Cardiac muscle cell (in vitro differentiated cells and primary cell): ENCODE results near the gene UCKL1. TPM values are rescaled to one million over a fixed set of nuclear protein-coding genes. Genes with fewer than 3 reads are reported as not detected.

Experiments used
- DNase-seq, 2 donors: peaks; one replicate each; pipeline versions ENCODE4 v3.0.0 to v3.0.0-alpha.2; 2010 to 2017; ENCODE audit warnings: low read depth in 1 of 2, low spot score in 1 of 2
- H3K27ac ChIP-seq: fragments of 200-600 bp; sonication (generic); 2 replicates; pipeline ENCODE4 v1.5.1; 2016
- H3K27me3 ChIP-seq: fragments of 200-600 bp; sonication (generic); 2 replicates; pipeline ENCODE4 v1.6.0; 2016; ENCODE audit warnings: control low read depth
- H3K36me3 ChIP-seq: fragments of 200-600 bp; sonication (generic); 2 replicates; pipeline ENCODE4 v1.5.1; 2016; ENCODE audit warnings: control low read depth
- H3K4me1 ChIP-seq: fragments of 200-600 bp; sonication (generic); 2 replicates; pipeline ENCODE4 v1.8.1; 2017; ENCODE audit warnings: low read depth, mild to moderate bottlenecking, mixed run types
- H3K4me3 ChIP-seq: fragments of 200-600 bp; sonication (generic); 2 replicates; pipeline ENCODE4 v1.5.1; 2016; ENCODE audit warnings: mild to moderate bottlenecking
- H3K9me3 ChIP-seq: fragments of 200-600 bp; sonication (generic); 2 replicates; pipeline ENCODE4 v1.5.1; 2017; ENCODE audit warnings: low read depth, mild to moderate bottlenecking, control low read depth
- CTCF ChIP-seq: IDR thresholded peaks from 2 replicates; pipeline ENCODE4 v1.5.1; 2012; ENCODE audit warnings: low read depth, mild to moderate bottlenecking, low read length
- polyA plus RNA-seq: library from polyadenylated mRNA; unstranded; fragments of >200 nt; fragmentation: Nextera tagmentation; extraction: Ambion mirVana; gene quantifications from 2 replicates; pipeline ENCODE4 v1.2.1, GENCODE V29; 2016
- total RNA-seq: library from RNA; depleted of rRNA; stranded (reverse); fragments of >200 nt; gene quantifications from 2 replicates; pipeline ENCODE4 v1.2.3, GENCODE V29; 2016

The UCKL1 gene
- total and polyA plus RNA-seq, 2 experiments from 2014 or later = 53.5 to 84.2 TPM

- no peak for TF ChIP-seq CTCF
- Histone ChIP-seq H3K4me1 (peaks cover 6% of the 10 kb centered on the region), H3K9me3 (no peaks in the 10 kb centered on the region), H3K4me3 (no peak overlapping the region), H3K36me3 (peaks cover 21% of the 10 kb centered on the region), H3K27me3 (no peaks in the 10 kb centered on the region), H3K27ac (no peak overlapping the region)
- DNase-seq = no peak
These were observed 10.7 kb upstream of the UCKL1 start for GRCh38 chr20:63966944-63967322.

- Histone ChIP-seq H3K9me3 (no peaks in the 10 kb centered on the region), H3K36me3 (peaks cover 25% of the 10 kb centered on the region), H3K4me1 (peaks cover 6% of the 10 kb centered on the region), H3K27ac (no peak overlapping the region), H3K27me3 (no peaks in the 10 kb centered on the region), H3K4me3 (no peak overlapping the region)
- TF ChIP-seq CTCF = no peak
- no peak for DNase-seq
These were observed 10.1 kb upstream of the UCKL1 start for GRCh38 chr20:63966172-63966943.

- no peak overlapping the region for H3K27ac ChIP-seq
- no peak for TF ChIP-seq CTCF
These were observed 8.2 kb upstream of the UCKL1 start for GRCh38 chr20:63964412-63964811.

GRCh38 chr20:63963784-63964301, 7.6 kb upstream of the UCKL1 start:
- DNase-seq = no peak
- no peak overlapping the region for H3K27ac ChIP-seq
- no peaks in the 10 kb centered on the region for H3K27me3 ChIP-seq
- TF ChIP-seq CTCF = no peak
- peaks cover 4% of the 10 kb centered on the region for H3K4me1 ChIP-seq
- no peaks in the 10 kb centered on the region for H3K9me3 ChIP-seq
- peaks cover 33% of the 10 kb centered on the region for H3K36me3 ChIP-seq
- H3K4me3 ChIP-seq = no peak overlapping the region

More at GRCh38 chr20:63964412-63964811, 8.2 kb upstream of the UCKL1 start:
- no peak for DNase-seq
- H3K9me3 ChIP-seq = no peaks in the 10 kb centered on the region
- no peaks in the 10 kb centered on the region for H3K27me3 ChIP-seq
- peaks cover 28% of the 10 kb centered on the region for H3K36me3 ChIP-seq
- H3K4me1 ChIP-seq = peaks cover 6% of the 10 kb centered on the region
- H3K4me3 ChIP-seq = no peak overlapping the region

- H3K9me3 ChIP-seq = no peaks in the 10 kb centered on the region
- no peaks in the 10 kb centered on the region for H3K4me1 ChIP-seq
- no peak overlapping the region for H3K27ac ChIP-seq
- no peaks in the 10 kb centered on the region for H3K27me3 ChIP-seq
- TF ChIP-seq CTCF = no peak
- no peak overlapping the region for H3K4me3 ChIP-seq
- no peak for DNase-seq
- H3K36me3 ChIP-seq = peaks cover 36% of the 10 kb centered on the region
These were observed 7.1 kb upstream of the UCKL1 start for GRCh38 chr20:63963348-63963741.
